ENCODE data around the gene CLEC17A.

DNA sequence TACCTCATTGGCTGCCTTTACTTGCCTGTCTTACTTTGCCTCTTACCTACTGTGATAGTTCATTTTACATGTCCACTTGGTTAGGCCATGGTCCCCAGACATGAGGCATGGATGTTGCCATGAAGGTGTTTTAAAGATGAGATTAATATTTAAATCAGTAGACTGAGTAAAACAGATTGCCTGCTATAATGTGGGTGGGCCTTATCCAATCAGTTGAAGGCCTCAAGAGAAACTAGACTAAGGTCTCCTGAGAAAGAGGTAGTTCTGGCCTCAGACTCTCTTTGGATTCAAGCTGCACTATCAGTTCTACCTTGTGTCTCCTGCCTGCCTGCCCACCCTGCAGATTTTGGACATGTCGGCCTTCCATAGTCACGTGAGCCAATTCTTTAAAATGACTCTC, 65.6 kb downstream of the CLEC17A start:
- TF ChIP-seq CTCF (IDR thresholded peaks at IDR 0.05; ENCODE audit: control extremely low read depth in 1 of 3, insufficient read depth in 1 of 3, low read depth in 1 of 3, low read length in 3 of 3) (no peak), POLR2A (IDR thresholded peaks at IDR 0.05; ENCODE audit: control extremely low read depth in 1 of 2, low read depth in 2 of 2, low read length in 2 of 2) (no peak), CEBPB (IDR thresholded peaks at IDR 0.05; ENCODE audit: low read depth, low read length) (no peak), HDAC2 (IDR thresholded peaks at IDR 0.05; ENCODE audit: borderline replicate concordance in 1 of 2, low read depth in 2 of 2, low read length in 2 of 2) (no peak), GABPA (IDR thresholded peaks at IDR 0.05; ENCODE audit: borderline replicate concordance, insufficient read depth, low read length) (no peak), TCF12 (IDR thresholded peaks at IDR 0.05; ENCODE audit: low read depth, low read length) (no peak), SRF (IDR thresholded peaks at IDR 0.05; ENCODE audit: low read depth, low read length) (no peak), RAD21 (IDR thresholded peaks at IDR 0.05 in 1 of 2, conservative IDR thresholded peaks at IDR 0.05 in 1 of 2; ENCODE audit: low read depth in 2 of 2, low read length in 2 of 2) (no peak), CHD2 (IDR thresholded peaks at IDR 0.05; ENCODE audit: low read length) (no peak), TAF1 (IDR thresholded peaks at IDR 0.05; ENCODE audit: low read depth, low read length) (no peak), NRF1 (IDR thresholded peaks at IDR 0.05; ENCODE audit: low read depth, low read length) (no peak), ASH2L (IDR thresholded peaks at IDR 0.05; ENCODE audit: low read length) (no peak)
- TF ChIP-seq, protein P1, sequence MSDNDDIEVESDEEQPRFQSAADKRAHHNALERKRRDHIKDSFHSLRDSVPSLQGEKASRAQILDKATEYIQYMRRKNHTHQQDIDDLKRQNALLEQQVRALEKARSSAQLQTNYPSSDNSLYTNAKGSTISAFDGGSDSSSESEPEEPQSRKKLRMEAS (IDR thresholded peaks at IDR 0.05): no peak
